Muscle of arm (tissue), 12 donors: ENCODE results near the gene PTPRN2. TPM values are rescaled to one million over a fixed set of nuclear protein-coding genes. Genes with fewer than 3 reads are reported as not detected.

Experiments
- DNase-seq: peaks from one replicate; pipeline ENCODE4 v3.0.0-alpha.2; 2013
- polyA plus RNA-seq, 12 donors: library from polyadenylated mRNA; unstranded; fragments of 120-200 nt; gene quantifications; one replicate each; pipeline ENCODE4 v1.2.1, GENCODE V29; 2013; ENCODE audit not compliant: insufficient read length in 12 of 12

Gene PTPRN2
- polyA plus RNA-seq, 12 donors: 1.6 to 8.7 (median 2.3) TPM; not detected in 1

DNA sequence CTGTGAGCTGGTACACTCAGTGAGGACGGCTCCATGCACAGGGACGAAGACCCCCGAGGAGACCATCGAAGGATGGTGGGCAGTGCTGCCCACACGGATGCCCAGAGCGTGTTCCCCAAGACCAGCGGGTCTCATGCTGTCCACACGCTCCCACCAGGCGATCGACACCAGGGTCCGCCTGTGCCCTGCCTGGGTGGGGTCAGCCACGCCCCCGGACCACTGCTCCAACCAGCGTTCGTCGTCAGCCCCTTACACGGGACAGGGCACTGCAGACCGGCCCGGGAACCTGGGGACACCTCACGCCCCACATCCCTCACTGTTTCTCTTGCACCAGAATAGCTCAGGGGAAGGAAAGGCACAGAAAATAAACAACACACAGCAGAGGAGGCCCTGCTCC, 1027.4 kb downstream of the PTPRN2 start:
- DNase-seq: no peak

DNA sequence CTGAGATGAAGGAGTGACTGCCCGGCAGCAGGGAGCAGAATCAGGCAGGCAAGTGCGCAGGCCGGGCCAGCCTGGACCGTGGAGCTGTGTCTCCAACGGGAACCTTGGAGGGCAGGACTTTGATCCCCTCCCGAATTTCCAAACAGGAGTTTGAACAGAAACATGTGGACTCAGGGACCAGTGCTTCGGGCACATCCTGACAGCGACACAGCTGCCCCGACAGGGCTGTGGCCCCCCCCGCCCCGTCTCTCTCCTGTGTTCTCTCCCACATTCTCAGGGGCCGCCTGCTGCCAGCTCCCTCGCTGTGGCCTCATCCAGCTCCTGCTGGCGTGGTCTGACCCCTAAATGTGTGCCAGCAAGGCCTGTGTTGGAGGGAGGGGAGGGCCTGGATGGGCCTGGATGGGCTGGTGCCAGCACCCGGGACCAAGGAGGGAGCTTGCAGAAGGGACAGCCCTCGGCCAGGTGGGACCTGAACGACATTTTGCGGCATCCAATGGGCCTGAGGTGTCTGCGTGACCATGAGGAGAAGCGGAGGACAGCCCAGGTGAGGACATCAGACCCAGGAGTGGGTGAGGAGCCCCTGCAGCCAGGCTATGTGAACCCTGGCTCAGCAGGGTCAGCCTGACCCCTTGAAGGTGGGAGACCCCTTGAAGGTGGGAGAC, 1027.9 kb downstream of the PTPRN2 start:
- no peak for DNase-seq

DNA sequence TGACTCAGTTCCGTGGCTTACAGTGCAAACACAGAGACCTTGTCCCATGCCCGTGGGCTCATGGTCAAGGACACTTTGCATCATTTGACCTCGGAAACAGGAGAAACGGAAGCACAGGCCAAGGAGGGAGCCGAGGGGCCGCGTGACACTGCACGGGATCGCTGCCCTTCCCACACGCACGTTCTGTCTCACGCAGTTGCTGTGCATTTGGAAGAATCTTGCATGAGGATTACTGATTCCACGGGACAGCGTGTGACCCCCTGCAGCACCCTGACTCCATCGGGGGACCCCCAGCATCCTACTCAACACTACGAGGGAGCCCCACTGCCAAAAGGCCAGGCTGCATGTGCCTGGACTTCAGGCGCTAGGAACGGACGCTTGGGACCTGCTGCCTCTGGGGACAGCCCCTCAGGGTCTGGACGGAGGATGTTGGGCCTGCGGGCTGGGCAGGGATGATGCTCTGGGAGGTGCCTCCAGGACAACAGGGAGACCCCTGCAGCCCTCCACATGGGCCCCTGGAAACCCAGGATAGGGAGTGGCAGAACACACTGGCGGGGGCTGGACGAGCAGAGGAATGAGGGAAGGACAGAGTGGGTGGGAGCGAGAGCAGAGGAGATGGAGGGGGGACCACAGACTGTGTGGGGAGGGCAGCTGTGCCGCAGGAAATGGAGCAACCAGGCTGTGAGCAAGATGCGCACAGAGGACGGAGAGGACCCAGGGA, 1028.6 kb downstream of the PTPRN2 start:
- no peak for DNase-seq

DNA sequence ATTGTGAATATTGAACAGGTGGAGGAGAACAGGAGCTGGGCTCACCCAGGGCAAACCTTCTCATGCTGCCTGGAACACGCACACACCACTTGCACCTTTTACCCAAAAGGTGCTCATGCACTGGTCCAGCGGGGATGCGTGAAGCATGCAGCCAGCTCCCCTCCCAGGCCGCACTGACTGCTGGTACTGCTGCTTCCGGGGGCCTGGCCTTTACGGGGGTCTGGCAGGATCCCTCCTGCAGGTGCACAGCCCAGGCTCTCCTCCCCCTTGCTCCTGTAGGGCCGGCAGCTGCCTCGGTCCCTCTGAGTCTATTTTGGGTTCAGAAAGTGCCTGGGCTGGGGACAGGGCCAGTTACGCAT, 1029.1 kb downstream of the PTPRN2 start:
- DNase-seq: no peak

DNA sequence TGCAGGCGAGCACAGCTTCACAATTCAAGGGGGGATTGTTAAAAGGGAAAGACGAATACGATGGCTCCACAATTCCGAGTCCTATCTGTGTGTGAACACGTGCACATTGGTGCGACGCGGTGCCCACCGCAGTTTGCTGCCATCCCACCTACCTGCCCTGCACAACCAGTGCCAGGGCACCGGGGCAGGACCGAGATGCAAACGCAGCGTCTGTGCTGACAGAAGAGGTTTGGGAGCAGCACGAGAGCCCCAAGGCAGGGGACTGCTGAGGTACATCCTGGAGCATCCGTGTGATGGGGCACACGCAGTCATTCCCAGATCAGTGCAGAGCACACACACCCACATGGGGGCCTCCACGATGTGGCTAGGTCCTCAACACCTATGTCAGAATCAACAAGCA, 1029.6 kb downstream of the PTPRN2 start:
- DNase-seq: no peak

DNA sequence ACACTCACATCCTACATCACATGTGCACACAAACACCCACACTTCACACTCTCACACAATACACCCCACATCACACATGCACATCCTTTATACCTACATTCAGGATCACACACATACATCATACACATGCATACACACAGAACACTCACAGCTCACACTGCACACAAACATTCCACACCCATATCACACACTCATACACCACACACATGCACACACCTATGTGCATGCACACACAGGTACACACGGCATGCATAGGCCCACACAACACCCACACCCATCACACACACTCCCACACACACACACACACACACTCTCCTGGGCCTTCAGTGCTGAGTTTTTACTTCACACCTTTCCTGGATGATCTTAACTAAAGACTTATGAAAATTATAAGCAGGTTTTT, 1030.4 kb downstream of the PTPRN2 start:
- no peak for DNase-seq

DNA sequence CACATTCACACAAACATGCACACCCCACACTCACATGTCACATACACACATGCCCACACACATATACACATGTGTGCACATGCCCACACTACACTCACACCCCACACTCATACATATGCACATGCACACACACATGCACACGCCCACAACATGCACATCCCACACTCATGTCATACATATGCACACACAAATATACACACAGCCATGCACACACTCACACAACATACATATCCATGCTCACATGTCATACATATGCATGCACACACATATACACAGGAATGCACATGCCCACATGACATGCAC, 1031.0 kb downstream of the PTPRN2 start:
- DNase-seq: no peak

DNA sequence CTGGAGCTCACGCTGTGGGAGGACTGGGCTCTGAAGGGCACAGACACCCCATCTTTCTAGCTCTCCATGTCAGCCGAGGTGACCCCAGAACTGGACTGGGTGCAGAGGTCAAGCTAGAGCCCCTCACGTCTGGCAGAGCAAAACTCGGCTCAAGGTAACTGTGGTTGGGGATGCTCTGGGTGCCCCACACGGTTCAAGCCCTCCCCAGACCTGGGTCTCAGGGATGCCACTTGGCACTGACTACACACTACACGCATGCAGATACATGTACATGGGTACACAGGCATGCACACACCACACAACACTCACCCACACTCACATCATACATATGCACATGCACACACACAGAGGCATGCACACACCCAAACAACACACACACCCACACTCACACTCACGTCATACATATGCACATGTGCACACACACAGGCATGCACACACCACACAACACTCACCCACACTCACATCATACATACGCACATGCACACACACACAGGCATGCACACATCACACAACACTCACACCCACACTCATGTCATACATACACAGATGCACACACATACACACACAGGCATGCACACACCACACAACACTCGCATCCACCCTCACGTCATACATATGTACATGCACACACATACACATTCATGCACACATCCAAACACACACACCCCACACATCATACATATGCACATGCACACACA, 1031.5 kb downstream of the PTPRN2 start:
- DNase-seq: no peak

DNA sequence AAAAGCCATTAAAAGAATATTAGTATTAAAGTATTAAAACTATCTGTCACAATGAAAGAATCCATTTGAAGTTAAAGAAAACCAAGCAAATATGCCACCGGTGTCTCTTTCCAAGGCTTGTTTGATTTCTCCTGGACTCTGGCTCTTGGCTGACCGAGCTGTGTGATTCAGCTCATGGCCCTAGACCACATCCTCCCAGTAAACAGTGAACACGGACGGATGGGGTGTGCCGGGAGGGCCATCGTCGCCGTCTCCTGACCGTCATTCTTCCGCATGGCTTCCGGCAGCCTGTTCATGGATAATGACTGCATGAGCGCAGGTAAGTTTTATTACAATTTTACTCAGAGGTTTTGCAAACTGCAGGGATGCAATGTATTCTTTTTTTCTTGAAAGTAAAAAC, 1032.3 kb downstream of the PTPRN2 start:
- peak; percentile 17 for DNase-seq

DNA sequence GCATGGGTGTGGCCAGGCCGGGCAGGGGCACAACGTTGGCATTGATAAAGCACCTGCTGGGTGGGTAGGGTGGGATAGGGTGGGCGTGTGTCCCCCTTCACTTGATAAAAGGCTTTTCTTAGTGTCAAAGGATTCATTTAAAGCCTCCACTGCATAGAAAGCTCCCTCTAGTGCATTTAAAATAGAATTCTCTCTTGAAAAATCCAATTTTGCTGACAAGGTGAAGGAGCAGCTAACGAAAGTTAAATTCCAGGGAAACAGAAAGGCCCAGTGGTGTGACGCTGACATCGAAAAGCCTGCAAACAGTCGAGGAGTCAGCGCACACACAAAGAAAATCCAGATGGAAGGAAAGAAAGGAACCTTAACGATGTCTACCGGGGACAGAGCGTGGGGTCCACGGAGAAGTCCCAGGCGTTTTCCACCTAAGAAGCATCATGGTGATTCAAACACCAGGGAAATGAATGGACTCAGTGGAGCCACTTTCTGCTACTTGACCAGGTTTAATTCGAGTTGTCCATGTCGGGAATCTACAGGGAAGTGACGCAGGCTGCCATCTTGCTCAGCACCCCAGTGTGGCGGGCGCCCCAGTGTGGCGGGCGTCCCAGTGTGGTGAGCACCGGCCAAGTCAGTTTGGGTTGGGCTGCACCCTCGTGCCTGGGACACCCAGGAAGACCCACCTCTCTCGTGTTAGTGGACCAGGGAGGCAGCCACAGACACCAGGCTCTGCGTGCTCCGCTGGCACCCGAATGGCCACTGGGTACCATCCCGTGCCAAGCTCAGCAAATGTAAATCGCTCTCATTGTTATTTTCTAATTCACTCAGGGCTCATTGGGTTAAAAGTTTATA, 1033.0 kb downstream of the PTPRN2 start:
- DNase-seq: no peak

DNA sequence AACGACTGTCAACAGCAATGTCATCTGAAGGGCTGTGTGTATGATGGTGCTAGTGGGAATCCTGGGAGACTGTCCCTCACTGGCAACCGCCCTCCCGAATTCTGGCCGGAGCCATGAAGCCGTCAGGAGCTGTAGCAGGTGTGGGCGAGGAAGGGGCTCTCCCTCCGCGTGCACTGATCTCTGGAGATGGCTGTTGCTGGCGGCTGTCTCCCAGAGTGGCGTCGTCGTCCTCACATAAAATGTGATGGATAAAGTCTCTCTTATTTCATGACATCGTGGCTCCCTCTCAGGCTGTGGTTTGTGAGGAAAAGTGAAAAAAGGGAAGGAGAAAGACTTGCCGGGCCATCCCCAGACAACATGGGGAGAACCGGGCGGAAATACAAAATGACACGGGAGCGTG, 1034.4 kb downstream of the PTPRN2 start:
- DNase-seq: no peak

DNA sequence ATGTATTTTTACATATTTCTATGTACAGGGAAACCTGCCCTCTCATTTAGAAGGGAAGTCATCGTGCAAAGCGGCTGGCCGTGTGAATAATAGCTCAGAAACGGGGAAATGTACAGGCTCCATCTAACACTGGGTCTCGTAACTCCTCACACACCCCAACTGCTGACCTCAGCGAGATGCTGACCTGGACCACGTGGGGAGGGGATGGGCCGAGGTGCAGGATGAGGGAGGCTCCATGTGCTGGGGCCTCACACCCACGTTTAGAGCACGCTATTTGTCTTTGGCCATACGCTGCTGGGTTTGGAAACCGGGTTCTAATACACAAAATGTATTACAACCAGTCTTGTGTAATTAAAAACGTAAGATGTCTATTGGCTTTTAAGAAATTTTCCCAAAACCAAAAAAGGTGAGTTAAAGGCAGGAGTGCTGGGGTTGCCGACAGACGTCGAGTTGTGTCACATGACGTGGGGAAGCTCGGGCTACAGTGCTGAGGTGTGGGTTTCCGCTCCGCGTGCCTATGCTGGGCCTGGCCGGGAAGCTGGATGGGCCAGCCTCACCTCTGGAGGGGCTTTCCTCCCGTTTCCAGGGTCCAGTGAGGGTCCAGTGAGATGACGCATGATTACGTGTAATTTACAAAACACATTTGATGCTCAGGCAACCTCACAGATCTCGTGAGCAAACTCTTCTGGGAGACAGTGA, 1035.2 kb downstream of the PTPRN2 start:
- no peak for DNase-seq

DNA sequence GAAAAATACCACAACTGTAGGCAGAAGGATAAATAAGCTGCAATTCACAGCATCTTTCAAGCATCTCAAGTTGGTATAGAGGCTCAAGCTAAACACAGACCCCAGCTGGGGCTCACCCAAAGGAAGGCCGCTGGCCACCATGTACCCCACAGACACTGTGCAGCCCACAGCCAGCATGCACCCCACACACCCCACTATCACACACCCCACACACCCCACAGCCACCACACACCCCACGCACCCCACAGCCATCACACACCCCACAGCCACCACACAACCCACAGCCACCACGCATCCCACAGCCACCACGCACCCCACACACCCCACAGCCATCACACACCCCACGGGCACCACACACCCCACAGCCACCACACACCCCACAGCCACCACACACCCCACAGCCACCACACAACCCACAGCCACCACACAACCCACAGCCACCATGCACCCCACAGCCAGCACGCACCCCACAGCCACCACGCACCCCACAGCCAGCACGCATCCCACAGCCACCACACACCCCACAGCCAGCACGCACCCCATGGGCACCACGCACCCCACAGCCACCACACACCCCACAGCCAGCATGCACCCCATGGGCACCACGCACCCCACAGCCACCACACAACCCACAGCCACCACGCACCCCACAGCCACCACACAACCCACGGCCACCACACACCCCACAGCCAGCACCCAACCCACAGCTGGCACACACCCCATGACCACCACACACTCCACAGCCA, 1036.1 kb downstream of the PTPRN2 start:
- DNase-seq: no peak

DNA sequence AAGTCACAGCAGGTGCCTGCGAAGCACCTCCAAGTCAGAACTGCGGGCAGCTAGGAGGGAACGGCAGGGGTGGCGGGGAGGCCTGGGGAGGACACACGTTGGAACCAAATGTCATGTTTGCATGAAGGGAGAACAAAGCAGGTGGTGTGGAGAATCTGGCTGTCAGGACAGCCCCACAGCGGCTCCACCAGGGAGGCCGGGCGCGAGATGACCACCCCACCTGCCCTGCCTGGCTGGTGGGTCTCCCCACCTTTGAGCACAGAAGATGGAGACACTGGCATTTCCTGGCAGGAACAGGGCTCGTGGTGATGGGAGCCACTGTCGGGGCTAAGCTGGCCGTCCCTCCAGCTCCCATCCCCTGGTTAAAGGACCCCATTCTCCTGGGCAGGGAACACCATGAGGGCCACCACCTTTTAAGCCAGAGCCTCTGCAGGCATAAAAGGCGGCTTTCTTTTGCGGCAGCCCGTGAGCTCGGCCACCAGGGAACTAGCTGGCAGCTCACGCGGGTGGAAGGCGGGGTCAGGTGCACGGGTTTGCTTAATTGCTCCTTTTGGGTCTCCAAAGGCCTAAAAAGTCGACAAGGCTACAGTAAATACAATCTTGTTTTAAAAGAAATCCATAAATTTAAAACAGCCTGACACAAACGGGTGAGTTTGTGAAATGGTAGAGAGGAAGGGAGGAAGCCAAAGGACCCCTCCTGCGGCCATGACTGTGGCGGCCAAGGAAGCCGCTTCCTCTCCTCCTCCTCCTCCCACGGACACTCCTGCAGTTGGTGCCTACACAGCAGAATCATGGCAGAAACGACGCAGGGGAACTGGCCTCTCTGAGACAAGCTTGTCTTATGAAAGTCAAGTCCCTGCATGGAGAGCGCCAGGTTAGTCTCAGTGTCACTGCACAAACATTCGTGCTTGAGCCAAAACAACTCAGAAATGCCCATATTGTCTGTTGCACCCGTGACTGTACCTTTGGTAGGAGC, 1037.0 kb downstream of the PTPRN2 start:
- no peak for DNase-seq

DNA sequence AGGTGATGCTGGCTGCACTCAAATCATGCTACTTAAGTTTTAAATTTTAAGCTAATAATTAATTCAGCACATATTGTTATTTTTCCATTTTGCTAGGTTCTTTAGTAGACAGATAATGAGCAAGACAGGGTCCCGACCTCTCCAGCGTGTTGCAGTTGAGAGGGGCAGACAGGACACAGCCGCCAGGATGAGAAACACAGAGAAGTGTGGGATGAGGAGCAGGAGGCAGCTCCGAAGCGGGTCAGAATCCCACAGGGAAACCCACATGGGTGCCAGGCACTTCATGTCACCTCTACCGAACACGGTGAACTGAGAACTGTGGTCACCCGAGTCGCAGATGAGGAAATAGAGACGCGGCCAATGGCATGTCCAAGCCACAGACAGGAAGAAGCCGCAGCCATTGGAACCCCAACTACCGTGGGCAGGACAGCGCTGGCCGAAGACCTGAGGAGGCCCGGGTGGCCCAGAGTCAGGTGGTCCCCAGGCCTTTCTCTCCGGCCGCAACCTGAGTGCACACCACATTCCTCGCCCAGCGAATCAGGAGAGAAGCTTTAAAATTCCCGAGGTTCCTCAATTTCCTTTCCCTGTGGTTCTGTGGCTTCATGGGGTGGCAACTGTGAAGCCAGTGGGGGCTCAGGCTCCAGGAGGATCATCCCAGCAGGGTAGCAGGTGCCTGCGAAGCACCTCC, 1037.9 kb downstream of the PTPRN2 start:
- DNase-seq: no peak

DNA sequence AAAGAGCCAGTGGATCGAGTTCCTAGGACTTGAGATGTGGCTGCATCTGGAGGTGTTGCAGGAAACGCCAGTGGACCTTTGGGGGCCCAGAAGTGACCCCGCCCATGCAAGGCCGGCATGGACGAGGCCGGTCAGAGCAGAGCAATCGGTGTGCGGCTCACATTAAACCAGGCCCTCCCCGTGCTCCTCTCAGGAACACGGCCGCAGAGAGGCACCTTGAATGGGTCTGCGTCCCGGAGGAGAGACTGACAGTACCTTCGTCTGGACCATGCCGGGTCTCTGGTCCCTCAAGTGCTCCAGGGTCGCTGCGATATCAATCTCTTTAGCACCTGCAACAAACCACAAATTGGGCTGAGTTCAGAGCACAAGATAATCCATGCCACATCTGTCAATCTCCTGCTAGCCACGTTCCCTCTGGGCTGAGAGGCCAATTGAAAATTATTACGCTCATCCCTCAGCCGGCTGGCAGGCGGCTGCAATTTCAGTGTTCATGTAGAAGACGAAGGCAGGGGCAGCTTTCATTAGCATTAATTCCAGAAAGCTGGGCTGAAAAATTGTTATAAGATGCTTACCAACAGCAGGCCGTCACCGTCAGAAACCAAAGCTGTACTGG, 1038.8 kb downstream of the PTPRN2 start:
- no peak for DNase-seq

DNA sequence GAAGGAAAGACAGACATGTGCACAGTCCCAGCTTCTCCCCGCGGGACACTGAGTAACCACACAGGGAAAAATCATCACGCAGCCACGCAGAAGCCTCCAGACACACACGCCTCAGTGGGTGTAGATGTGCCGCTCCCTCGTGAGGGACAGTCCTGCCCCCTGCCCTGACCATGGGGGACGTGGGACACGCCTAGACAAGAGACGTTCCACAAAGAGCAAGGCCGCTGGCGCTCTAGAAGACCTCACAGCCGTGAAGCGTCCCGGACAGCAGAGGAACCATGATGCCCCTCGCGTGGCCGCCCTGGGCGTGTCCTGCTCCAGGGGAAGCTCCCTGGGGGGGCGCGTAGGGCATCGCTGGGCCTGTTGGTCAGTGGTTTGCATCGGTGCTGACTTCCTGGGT, 1040.0 kb downstream of the PTPRN2 start:
- no peak for DNase-seq

DNA sequence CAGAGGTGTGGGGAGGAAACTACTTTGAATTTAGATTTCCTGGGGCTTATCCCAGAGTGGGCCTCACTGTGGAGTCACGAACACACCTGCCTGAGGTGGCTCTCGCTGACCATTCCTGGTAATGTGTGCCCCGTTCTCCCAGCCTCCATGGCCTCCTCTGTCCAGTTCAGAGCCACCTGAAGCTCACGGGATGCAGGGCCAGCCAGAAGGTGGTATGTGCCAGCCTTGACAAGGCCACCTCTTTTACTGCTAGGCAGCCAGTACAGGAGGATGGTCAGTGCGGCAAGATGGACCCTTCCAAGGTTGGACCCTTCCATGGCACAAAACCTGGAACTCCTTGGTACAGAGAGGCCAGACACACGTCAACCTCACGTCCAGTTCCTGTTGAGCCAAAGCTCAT, 1040.5 kb downstream of the PTPRN2 start:
- no peak for DNase-seq

DNA sequence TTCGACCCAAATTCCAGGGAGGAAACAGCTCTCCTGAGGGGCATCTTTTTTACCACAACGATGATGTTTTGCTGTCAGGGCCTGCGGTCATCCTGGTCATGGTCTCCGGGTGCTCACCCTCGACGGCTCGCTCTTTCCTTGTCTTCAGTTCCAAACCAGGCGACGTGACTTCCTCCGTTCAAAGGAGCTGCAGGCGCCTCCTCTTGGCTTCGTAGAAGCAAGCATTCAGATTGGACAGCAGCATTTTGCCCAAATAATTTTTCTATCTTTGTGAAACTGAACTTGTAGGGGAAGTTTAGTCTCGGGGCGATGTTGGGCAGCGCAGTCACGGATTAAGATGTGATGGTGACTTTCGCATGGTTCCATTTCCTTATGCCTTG, 1042.0 kb downstream of the PTPRN2 start:
- no peak for DNase-seq
